ENCODE measurements around the gene RPP21.
"Not testable (repeated sequence)": the region's sequence is repeated elsewhere in the genome, so short reads cannot be mapped to it uniquely, and the experiment has no call there.

The RPP21 gene

GRCh38 chr6:30331981-30332380 is 13.0 kb upstream of the RPP21 start:
- DNase-seq: no peak

GRCh38 chr6:30334075-30334783 is 10.7 kb upstream of the RPP21 start:
- no peak for DNase-seq

DNA sequence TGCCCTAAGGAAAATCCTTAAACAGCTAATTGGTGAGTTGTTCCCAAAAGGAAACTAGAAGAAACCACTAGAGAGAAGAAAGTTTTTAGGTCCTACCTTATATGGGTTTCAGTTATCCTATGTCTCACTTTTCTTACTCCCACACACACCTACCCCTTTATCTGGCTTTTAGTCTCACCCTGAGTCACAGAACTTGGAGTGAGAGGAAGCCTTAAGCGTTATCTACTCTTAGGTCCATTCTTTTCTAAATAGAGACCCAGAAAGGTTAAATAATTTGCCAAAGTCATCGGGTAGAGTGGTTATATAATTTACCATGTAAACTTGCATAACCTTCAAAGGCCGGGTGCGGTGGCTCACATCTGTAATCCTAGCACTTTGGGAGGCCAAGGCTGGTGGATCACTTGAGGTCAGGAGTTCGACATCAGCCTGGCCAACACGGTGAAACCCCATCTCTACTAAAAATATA is 4.3 kb upstream of the RPP21 start:
- no peak for DNase-seq

GRCh38 chr6:30341218-30341617 is 3.7 kb upstream of the RPP21 start:
- DNase-seq: no peak

DNA sequence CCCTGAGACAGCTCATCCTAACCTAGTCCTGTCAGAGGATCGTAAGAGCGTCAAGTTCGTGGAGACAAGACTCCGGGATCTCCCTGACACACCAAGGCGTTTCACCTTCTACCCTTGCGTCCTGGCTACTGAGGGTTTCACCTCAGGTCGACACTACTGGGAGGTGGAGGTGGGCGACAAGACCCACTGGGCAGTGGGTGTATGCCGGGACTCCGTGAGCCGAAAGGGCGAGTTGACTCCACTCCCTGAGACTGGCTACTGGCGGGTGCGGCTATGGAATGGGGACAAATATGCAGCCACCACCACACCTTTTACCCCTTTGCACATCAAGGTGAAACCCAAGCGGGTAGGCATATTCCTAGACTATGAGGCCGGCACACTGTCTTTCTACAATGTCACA is 3.2 kb upstream of the RPP21 start:
- DNase-seq: no peak

DNA sequence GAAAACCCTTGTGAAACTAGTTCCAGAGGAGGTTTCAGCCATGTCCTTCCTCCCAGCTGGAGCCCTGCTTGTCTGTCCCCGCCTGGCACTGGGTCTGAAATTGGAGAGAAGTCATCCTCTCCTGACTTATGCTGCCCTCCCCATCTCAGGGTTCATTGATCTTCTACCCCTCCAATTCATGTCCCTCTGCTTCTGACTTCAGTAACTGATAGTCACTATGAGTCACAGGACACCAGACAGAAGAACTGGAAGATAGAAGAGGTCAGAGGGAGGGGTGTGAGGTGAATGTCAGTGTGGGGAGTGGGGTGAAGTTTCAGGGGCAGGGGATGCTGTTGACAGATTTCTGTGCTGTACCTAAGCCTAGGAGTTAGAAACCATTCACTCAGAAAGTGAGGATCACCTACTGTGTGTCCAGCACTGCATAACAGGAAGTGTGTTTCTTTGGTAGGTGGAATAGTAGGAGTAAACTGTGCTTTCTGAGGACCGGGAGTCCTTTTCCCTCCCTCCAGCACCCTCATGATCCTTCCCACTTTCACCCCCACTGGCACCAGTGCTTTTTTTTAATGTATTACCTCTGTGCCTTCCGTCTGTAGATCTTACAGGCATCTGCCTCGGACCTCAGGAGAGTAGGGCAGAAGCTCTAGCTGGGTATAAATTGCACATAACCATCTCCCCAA is 627 bp upstream of the RPP21 start:
- DNase-seq: no peak

DNA sequence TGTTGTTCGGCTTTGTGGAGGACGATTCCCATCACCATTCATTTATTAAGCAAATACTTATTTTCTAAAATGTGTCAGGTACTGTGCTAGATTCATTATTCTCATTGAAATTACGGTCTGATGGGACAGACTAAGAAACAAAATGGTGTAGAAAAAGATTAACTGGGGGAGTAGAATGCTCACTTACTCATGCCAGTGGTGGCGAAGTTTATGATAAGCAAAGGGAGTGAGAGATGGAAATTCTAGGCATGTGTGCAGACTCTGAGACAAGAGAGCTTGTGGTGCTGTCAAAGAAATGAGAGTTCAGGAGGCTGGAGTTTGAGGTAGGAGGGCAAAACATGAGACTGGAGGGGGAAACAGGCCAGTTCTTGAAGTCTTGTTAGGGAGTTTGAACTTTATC is 896 bp downstream of the RPP21 start:
- DNase-seq: no peak

DNA sequence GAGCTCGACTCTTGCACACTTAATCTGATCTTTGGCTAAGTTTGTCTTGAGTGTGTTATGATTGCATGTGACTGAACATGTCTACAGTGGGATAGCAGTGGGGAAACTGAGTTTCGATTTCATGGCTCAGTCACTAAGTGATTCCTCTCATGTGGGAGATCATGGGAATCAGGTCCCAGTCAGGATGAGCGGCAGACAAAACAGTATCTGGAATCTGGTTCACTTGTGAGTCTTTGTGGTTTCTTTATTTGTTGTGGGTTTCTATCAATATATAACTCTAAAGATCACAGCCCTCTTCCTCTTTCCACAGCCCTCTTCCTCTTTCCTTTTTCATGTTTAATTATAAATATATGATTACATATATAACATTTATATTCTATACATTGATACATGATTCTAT is 4.0 kb downstream of the RPP21 start:
- no peak for DNase-seq

- no peak for DNase-seq
These were observed 4.6 kb downstream of the RPP21 start for GRCh38 chr6:30349421-30350177.

DNA sequence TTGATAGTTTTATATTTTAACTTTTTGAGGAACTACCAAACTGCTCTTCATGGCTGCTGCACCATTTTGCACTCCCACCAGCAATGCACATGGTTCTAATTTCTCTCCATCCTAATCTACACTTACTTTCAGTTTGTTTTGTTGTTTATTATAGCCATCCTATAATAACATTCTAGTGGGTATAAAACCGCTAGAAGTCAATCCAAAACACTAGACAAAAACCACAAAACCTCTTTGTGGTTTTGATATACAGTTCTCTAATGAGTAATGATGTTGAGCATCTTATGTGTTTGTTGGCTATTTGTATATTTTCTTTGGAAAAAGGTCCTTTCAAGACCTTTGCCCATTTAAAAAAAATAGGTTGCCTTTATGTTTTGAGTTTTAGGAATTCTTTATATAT is 5.6 kb downstream of the RPP21 start:
- DNase-seq: no peak

GRCh38 chr6:30352550-30352949 is 7.6 kb downstream of the RPP21 start:
- no peak for DNase-seq

DNA sequence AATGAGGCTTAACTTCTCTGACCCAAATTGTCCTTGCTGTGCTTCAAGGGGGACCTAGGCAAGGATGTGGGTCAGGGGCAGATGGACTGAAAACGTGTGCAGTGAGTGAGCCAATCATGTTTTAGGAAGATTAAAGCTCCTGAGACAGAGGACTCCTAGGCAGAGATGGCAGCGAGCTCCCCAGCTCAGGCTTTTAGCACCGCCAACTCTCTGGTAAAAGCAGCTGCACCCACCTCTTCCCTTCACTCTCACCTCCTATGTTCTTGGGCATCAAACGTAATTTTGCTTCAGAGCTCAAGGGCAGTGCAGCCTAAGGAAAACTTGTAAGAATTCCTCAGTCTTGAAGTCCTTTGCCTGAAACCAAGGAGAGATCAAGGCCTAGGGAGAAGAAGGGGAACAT is 10.3 kb downstream of the RPP21 start:
- no peak for DNase-seq

DNA sequence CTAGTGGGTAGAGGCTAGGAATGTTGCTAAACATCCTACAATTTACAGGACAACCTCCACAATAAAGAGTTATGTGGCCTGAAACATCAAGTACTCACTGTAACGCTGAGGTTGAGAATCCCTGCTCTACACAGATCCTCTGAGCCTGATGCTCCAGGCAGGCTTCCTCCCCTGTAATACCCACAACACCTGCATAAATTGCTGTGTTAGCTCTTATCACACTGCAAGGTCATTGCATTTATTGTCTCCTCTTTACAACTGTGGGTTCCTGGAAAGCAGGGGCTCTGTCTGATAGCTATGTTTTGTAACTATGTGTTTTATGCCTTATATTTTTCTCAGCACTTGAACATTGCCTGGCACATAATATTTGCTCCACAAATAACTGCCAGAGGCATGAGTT is 11.6 kb downstream of the RPP21 start:
- DNase-seq: no peak

- peak; percentile 53 for DNase-seq
These were observed 13.0 kb downstream of the RPP21 start for GRCh38 chr6:30357678-30358540.

DNA sequence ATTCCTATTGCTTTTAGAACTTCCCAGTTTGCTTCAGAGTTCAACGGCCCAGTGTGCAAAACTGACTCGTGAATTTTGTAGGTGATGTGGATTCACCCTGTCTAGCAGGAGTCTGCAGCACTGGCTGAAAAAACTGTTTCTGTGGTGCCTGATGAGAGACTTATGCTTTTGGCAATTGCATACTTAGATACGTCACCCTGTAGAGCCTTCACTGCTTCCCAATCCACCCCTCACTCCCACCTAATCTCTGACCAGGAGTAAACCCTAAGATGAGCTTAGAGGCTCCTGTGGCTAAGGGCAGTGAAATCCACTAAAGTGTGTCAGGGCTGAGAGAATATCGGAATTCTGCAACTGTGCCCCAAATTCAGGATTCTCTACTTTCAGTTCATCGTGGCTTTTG is 14.3 kb downstream of the RPP21 start:
- DNase-seq: no peak

DNA sequence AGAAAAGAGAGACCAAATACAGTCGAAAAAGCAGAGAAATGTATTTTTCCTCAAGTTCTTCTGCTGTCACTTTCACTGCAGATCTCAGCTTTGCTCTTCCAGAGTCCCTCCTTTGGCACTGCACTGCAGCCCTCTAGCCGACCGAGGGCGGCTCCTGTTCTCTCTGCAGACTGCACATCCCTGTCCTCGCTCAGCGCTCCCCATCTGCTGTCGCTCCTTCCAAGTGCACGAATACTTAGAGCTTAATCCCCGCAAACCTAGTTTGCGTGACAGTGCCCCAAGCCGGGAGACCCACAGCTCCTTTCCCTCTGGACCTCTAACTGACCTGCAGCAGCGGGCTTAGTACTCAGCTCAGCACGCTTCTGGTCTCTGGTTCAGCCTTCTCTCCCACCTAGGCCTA is 15.2 kb downstream of the RPP21 start:
- no peak for DNase-seq

DNA sequence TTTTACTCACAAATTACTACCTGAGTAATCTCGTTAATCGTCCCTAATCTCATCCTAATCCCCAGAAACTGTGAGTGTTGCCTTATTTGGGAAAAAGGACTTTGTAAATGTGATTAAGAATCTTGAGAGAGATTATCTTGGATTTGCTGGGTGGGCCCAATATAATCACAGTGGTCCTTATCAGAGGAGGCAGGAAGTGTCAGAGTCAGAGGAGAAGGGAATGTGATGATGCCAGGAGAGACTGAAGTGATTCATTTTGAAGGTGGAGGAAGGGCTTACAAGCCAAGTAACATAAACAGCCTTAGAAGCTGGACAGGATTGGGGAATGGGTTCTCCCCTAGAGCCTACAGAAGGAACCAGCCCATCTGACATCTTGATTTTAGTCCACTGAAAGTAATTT is 16.7 kb downstream of the RPP21 start:
- no peak for DNase-seq

- no peak for DNase-seq
These were observed 18.5 kb downstream of the RPP21 start for GRCh38 chr6:30363459-30363858.

DNA sequence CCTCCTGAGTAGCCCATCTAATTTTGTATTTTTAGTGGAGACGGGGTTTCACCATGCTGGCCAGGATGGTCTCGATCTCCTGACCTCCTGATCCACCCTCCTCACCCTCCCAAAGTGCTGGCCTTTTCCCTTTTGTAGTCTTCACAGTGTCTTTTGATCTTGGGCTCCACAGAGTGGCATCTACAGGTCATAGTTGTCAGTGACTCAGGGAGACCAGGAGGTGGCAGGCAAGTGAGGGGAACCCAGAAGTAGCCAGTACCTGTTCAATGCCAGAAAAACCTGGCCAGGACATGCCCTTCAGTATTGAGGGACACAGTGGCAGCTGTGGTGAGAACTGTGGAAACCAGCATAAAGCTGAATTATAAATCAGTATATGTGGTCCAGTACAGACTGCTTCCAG is 19.6 kb downstream of the RPP21 start:
- no peak for DNase-seq

DNA sequence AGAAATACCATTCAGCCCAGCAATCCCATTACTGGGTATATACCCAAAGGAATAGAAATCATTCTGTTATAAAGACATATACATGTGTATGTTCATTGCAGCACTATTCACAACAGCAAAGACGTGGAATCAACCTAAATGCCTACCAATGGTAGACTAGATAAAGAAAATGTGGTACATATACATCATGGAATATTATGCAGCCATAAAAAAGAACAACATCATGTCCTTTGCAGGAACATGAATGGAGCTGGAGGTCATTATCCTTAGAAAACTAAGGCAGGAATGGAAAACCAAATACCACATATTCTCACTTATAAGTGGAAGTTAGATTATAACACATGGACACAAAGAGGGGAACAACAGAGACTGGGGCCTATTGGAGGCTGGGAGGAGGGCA is 24.3 kb downstream of the RPP21 start:
- not testable (repeated sequence) for DNase-seq

DNA sequence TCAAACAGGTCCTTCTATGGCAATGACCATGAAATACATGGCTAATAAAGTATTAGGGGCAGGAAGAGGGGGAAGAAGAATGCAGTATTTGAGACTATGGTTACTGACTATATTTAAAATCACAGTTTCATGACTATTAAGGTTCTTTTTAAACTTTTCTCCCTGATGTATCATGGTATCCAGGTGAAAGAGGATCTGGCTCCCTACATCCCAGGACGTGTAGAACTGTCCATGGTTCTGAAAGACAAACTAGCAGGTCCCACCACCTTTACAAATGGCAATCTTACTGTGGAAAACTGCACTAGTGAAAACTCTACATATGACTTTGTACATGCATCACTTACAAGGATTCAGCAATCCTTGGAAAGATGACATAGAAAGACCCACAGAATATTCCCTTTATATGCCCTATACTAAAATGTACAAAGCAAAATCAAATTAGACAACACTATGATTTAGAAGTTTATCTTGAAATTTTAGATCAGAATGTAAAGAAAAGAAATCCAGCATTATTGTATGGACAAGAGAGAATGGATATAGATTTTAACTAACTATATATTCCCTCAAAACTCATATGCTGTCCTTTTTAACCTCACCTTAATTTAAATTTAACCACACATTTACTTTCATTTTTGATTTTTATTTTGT is 33.5 kb downstream of the RPP21 start:
- DNase-seq: no peak

DNA sequence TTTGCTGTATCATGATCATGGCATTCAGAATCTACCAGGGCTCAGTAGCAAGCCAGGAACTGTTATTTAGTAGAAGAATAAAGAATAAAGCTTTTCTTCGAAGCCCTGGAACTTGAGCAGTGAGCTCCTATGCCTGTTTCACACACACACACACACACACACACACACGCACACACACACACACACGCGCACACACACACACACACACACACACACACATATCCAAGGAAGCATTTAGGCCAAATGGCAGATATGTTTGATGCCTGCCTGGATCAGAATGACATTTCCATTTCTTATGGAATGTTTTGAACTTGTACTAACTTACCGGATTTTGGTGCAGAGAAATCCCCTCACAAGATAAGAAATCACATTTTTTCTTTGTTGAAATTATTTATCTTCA is 35.5 kb downstream of the RPP21 start:
- DNase-seq: no peak

DNA sequence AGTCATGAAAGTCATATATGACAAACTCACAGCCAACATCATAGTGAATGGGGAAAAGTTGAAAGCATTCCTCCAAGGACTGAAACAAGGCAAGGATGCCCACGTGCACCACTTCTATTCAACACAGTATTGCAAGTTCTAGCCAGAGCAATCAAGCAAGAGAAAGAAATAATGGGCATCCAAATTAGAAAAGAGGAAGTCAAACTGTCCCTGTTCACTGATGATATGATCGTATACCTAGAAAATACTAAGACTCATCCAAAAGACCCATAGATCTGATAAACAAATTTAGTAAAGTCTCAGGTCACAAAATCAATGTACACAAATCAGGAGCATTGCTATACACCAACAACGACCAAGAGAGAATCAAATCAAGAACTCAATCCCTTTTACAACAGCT is 41.2 kb downstream of the RPP21 start:
- DNase-seq: no peak
